Activated CD8-positive, alpha-beta memory T cell treated with anti-CD3 and anti-CD28 coated beads for 24 hours (primary cell): ENCODE data around the gene C1orf50.
"Not testable (repeated sequence)": the region's sequence is repeated elsewhere in the genome, so short reads cannot be mapped to it uniquely, and the experiment has no call there.

ENCODE experiments used
- DNase-seq: peaks from one replicate; pipeline ENCODE4 v3.0.0-alpha.2; 2020

C1orf50 gene

GRCh38 chr1:42766741-42767509 lies at the start of gene C1orf50, which contains the start of gene P3H1:
Gene C1orf50, plus strand, starts transcription at chr1:42767249. Its CDS starts 63 bp downstream, at chr1:42767312.
Gene P3H1, minus strand, starts transcription at chr1:42767028. Its CDS starts 57 bp downstream, at chr1:42766971.
- DNase-seq = peak; percentile 99

GRCh38 chr1:42720868-42721267 lies 46.2 kb upstream of the C1orf50 start:
- peak; percentile 21 for DNase-seq

GRCh38 chr1:42721926-42722325 lies 45.1 kb upstream of the C1orf50 start:
- DNase-seq = no peak

GRCh38 chr1:42722403-42722802 lies 44.6 kb upstream of the C1orf50 start:
- not testable (repeated sequence) for DNase-seq

GRCh38 chr1:42723511-42723910 lies 43.5 kb upstream of the C1orf50 start:
- peak; percentile 35 for DNase-seq

GRCh38 chr1:42725820-42726219 lies 41.2 kb upstream of the C1orf50 start:
- peak; percentile 7 for DNase-seq

GRCh38 chr1:42730002-42730401 lies 37.0 kb upstream of the C1orf50 start:
- peak; percentile 32 for DNase-seq

GRCh38 chr1:42730988-42731387 lies 36.1 kb upstream of the C1orf50 start:
- peak; percentile 69 for DNase-seq

- DNase-seq = no peak
Measured at GRCh38 chr1:42731585-42731984, 35.5 kb upstream of the C1orf50 start.

- DNase-seq = no peak
Measured at GRCh38 chr1:42732126-42732680, 34.8 kb upstream of the C1orf50 start.

GRCh38 chr1:42733415-42734200 lies 33.4 kb upstream of the C1orf50 start:
- DNase-seq = no peak

- DNase-seq = no peak
Measured at GRCh38 chr1:42734201-42735035, 32.6 kb upstream of the C1orf50 start.

GRCh38 chr1:42735056-42735455 lies 32.0 kb upstream of the C1orf50 start:
- no peak for DNase-seq

- no peak for DNase-seq
Measured at GRCh38 chr1:42735477-42736105, 31.5 kb upstream of the C1orf50 start.

GRCh38 chr1:42736152-42736551 lies 30.9 kb upstream of the C1orf50 start:
- DNase-seq = no peak

GRCh38 chr1:42736571-42737200 lies 30.4 kb upstream of the C1orf50 start:
- DNase-seq = no peak

GRCh38 chr1:42737257-42737656 lies 29.8 kb upstream of the C1orf50 start:
- no peak for DNase-seq

GRCh38 chr1:42737986-42738677 lies 28.9 kb upstream of the C1orf50 start:
- DNase-seq = no peak

- DNase-seq = no peak
Measured at GRCh38 chr1:42738678-42739226, 28.3 kb upstream of the C1orf50 start.
